BJ (cell line): ENCODE results near the gene AGBL4. TPM values are rescaled to one million over a fixed set of nuclear protein-coding genes. Genes with fewer than 3 reads are reported as not detected.

Experiments used
- CTCF ChIA-PET: fragments of 350-600 bp; formaldehyde crosslinking; extraction: SDS; loops from one replicate; lab custom pipeline; 2021; ENCODE audit warnings: antibody characterized with exemption, inconsistent platforms; lab: Yijun Ruan, JAX
- POLR2A ChIA-PET: fragments of 300-600 bp; sonication (Branson Sonifier 250); formaldehyde crosslinking; extraction: SDS; loops from one replicate; lab custom pipeline; 2021; ENCODE audit warnings: antibody characterized with exemption; lab: Charles Lee
- DNase-seq: peaks from one replicate; pipeline ENCODE4 v3.0.0-alpha.2; 2011; ENCODE audit warnings: low read depth
- H3K27me3 ChIP-seq: 2 replicates; pipeline ENCODE4 v1.6.0; 2011; ENCODE audit warnings: low read length; ENCODE audit not compliant: control insufficient read depth, insufficient read depth
- H3K36me3 ChIP-seq: 2 replicates; pipeline ENCODE4 v1.5.1; 2011; ENCODE audit warnings: low read length; ENCODE audit not compliant: control insufficient read depth, insufficient read depth
- H3K4me3 ChIP-seq: 2 replicates; pipeline ENCODE4 v1.5.1; 2011; ENCODE audit warnings: low read depth, mild to moderate bottlenecking, control low read depth, low read length
- CTCF ChIP-seq: IDR thresholded peaks from 2 replicates; pipeline ENCODE4 v1.5.1; 2011; ENCODE audit warnings: low read depth, mild to moderate bottlenecking, control low read depth, inconsistent platforms, low read length, moderate library complexity; ENCODE audit not compliant: insufficient read depth
- polyA plus RNA-seq: library from polyadenylated mRNA; depleted of rRNA; stranded (reverse); fragments of >200 nt; gene quantifications from 2 replicates; pipeline ENCODE4 v1.2.3, GENCODE V29; 2011

AGBL4 gene
- polyA plus RNA-seq, 1 experiment = not detected

GRCh38 chr1:48784301-48784700 lies 1239.5 kb downstream of the AGBL4 start:
- Histone ChIP-seq H3K36me3 (no peaks in the 10 kb centered on the region), H3K4me3 (no peak overlapping the region), H3K27me3 (no peaks in the 10 kb centered on the region)
- CTCF ChIA-PET = interaction anchor here (0.6 kb wide), 1 partner anchor 120 kb away, joined by 3 read pairs; no protein-coding TSS in a partner anchor
- POLR2A ChIA-PET = no interaction called here
- DNase-seq = no peak
- no peak for TF ChIP-seq CTCF

- ChIA-PET CTCF (no interaction called here), POLR2A (no interaction called here)
- Histone ChIP-seq H3K4me3 (no peak overlapping the region; the same call in 1 of the 2 replicates), H3K27me3 (peaks cover 4% of the 10 kb centered on the region; the same call in 1 of the 2 replicates), H3K36me3 (no peaks in the 10 kb centered on the region)
- no peak for TF ChIP-seq CTCF
- no peak for DNase-seq
Observed at GRCh38 chr1:48777219-48777895, 1246.4 kb downstream of the AGBL4 start.

GRCh38 chr1:48776393-48777218 lies 1247.1 kb downstream of the AGBL4 start, which contains the start of gene BEND5:
Gene BEND5 (minus strand): TSS chr1:48776891. CDS start chr1:48776831, 60 bp downstream.
- POLR2A ChIA-PET = interaction anchor here (0.7 kb wide), 1 partner anchor 1512 kb away, joined by 3 read pairs; no protein-coding TSS in a partner anchor
- CTCF ChIA-PET = no interaction called here
- Histone ChIP-seq H3K36me3 (no peaks in the 10 kb centered on the region), H3K4me3 (peak within 1 kb of the TSS; percentile 21), H3K27me3 (peaks cover 4% of the 10 kb centered on the region; the same call in 1 of the 2 replicates)
- DNase-seq = no peak
- no peak for TF ChIP-seq CTCF

GRCh38 chr1:48775831-48776392 lies 1247.8 kb downstream of the AGBL4 start:
- Histone ChIP-seq H3K36me3 (no peaks in the 10 kb centered on the region), H3K4me3 (no peak overlapping the region), H3K27me3 (peaks cover 4% of the 10 kb centered on the region; the same call in 1 of the 2 replicates)
- DNase-seq = no peak
- ChIA-PET POLR2A (interaction anchor here (0.7 kb wide), 1 partner anchor 1511 kb away, joined by 3 read pairs; no protein-coding TSS in a partner anchor), CTCF (interaction anchor here (1.0 kb wide), 1 partner anchor 17 kb away, joined by 3 read pairs; no protein-coding TSS in a partner anchor)
- no peak for TF ChIP-seq CTCF
